Testis (tissue), 2 donors: ENCODE results near the gene SLCO4A1.

ENCODE experiments used
- CTCF ChIP-seq, 3 experiments: fragments of 450-650 bp in 2 of 3; fragments of 200-600 bp in 1 of 3; sonication (generic) in 1 of 3; IDR thresholded peaks; one replicate each; pipeline ENCODE4 v1.5.1; 2016 to 2019; ENCODE audit warnings: antibody characterized with exemption in 3 of 3, mild to moderate bottlenecking in 2 of 3, moderate library complexity in 1 of 3
- POLR2A ChIP-seq: fragments of 450-650 bp; IDR thresholded peaks from one replicate; pipeline ENCODE4 v1.6.1; 2017; ENCODE audit warnings: antibody characterized with exemption, mild to moderate bottlenecking, moderate library complexity

- TF ChIP-seq CTCF (IDR thresholded peaks at IDR 0.05) = no peak
- no peak for TF ChIP-seq POLR2A
Measured at GRCh38 chr20:62603907-62604785, 38.2 kb upstream of the SLCO4A1 start.
